GM18508 (cell line): ENCODE results near the gene CACNA1D.

ENCODE experiments used
- ATAC-seq: cut with Tn5 transposase; IDR thresholded peaks from one replicate; pipeline ENCODE4 v1.9.1; 2021; ENCODE audit warnings: moderate number of reproducible peaks; ENCODE audit not compliant: insufficient read depth, unreplicated experiment

Gene CACNA1D

GRCh38 chr3:53768478-53769459 is 274.4 kb downstream of the CACNA1D start:
- ATAC-seq = no peak

GRCh38 chr3:53772562-53772961 is 278.2 kb downstream of the CACNA1D start:
- ATAC-seq = no peak

GRCh38 chr3:53773021-53773436 is 278.6 kb downstream of the CACNA1D start:
- ATAC-seq = no peak

- ATAC-seq = peak; percentile 72
Observed at GRCh38 chr3:53773611-53774368, 279.4 kb downstream of the CACNA1D start.

- peak; percentile 10 for ATAC-seq
Observed at GRCh38 chr3:53774414-53774813, 280.0 kb downstream of the CACNA1D start.

GRCh38 chr3:53775018-53775417 is 280.6 kb downstream of the CACNA1D start:
- ATAC-seq = no peak

- ATAC-seq = no peak
Observed at GRCh38 chr3:53775834-53776251, 281.4 kb downstream of the CACNA1D start.

GRCh38 chr3:53776494-53777101 is 282.2 kb downstream of the CACNA1D start:
- no peak for ATAC-seq

- ATAC-seq = no peak
Observed at GRCh38 chr3:53777468-53777867, 283.1 kb downstream of the CACNA1D start.

- ATAC-seq = no peak
Observed at GRCh38 chr3:53778153-53778552, 283.7 kb downstream of the CACNA1D start.

- no peak for ATAC-seq
Observed at GRCh38 chr3:53780171-53780570, 285.8 kb downstream of the CACNA1D start.

GRCh38 chr3:53780806-53781205 is 286.4 kb downstream of the CACNA1D start:
- no peak for ATAC-seq

- ATAC-seq = no peak
Observed at GRCh38 chr3:53787016-53787415, 292.6 kb downstream of the CACNA1D start.

GRCh38 chr3:53788038-53788437 is 293.6 kb downstream of the CACNA1D start:
- no peak for ATAC-seq

GRCh38 chr3:53789459-53789858 is 295.0 kb downstream of the CACNA1D start:
- no peak for ATAC-seq

- no peak for ATAC-seq
Observed at GRCh38 chr3:53790470-53790869, 296.1 kb downstream of the CACNA1D start.

- ATAC-seq = no peak
Observed at GRCh38 chr3:53791317-53791716, 296.9 kb downstream of the CACNA1D start.

GRCh38 chr3:53792866-53793265 is 298.5 kb downstream of the CACNA1D start:
- ATAC-seq = no peak

- no peak for ATAC-seq
Observed at GRCh38 chr3:53794597-53794996, 300.2 kb downstream of the CACNA1D start.

GRCh38 chr3:53795176-53795575 is 300.8 kb downstream of the CACNA1D start:
- no peak for ATAC-seq
